ENCODE data around the gene TMEM196. TPM values are rescaled to one million over a fixed set of nuclear protein-coding genes. Genes with fewer than 3 reads are reported as not detected.

The TMEM196 gene
- total RNA-seq, 4 donors from 2014 or later: 1.0 TPM; not detected in 3

- no peak for TF ChIP-seq POLR2A (IDR thresholded peaks at IDR 0.05)
- no peak for TF ChIP-seq CTCF (IDR thresholded peaks at IDR 0.05)
- no peak for DNase-seq
- Histone ChIP-seq H3K4me3 (no peak overlapping the region), H3K36me3 (no peaks in the 10 kb centered on the region), H3K27me3 (no peaks in the 10 kb centered on the region), H3K27ac (no peak overlapping the region), H3K4me1 (no peaks in the 10 kb centered on the region), H3K9me3 (no peaks in the 10 kb centered on the region)
- intact Hi-C loops (cut with DNase I; ENCODE audit: low total_unique reads): no loop called here
Observed at GRCh38 chr7:19681596-19681995, 91.8 kb downstream of the TMEM196 start.

DNA sequence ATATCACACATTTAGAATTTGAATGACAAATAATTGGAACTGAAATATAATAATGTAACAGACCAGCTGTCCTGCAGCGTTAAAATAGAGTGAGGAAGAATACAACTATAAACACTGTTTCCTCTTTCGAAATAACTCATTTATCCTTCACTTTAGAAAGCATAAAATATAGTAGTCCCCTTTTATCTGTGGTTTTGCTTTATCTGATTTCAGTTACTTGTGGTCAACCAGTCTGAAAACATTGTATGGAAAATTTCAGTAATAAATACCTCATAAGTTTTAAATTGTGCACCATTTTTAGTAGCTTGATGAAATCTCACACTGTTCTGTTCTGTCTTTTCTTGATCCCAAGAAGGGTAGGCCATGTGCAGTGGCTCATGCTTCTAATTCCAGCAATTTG lies 96.2 kb downstream of the TMEM196 start:
- H3K4me1 ChIP-seq: no peaks in the 10 kb centered on the region
- no peaks in the 10 kb centered on the region for H3K27me3 ChIP-seq
- no peaks in the 10 kb centered on the region for H3K36me3 ChIP-seq
- DNase-seq: no peak
- no peaks in the 10 kb centered on the region for H3K9me3 ChIP-seq
- no peak overlapping the region for H3K4me3 ChIP-seq
- H3K27ac ChIP-seq: no peak overlapping the region
- TF ChIP-seq CTCF (IDR thresholded peaks at IDR 0.05): no peak
- TF ChIP-seq POLR2A (IDR thresholded peaks at IDR 0.05): no peak
- intact Hi-C loops (cut with DNase I; ENCODE audit: low total_unique reads): no loop called here

DNA sequence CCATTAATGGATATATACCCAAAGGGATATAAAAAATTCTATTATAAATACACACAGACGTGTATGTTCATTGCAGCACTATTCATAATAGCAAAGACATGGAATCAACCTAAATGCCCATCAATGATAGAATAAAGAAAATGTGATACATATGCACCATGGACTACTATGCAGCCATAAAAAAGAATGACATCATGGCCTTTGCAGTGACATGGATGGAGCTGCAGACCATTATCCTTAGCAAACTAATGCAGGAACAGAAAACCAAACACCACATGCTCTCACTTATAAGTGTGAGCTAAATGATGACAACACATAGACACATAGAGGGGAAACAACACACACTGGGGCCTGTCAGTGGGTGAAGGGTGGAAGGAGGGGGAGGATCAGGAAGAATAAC lies 97.6 kb downstream of the TMEM196 start:
- Histone ChIP-seq H3K4me3 (no peak overlapping the region), H3K27me3 (no peaks in the 10 kb centered on the region), H3K27ac (no peak overlapping the region), H3K36me3 (no peaks in the 10 kb centered on the region), H3K4me1 (no peaks in the 10 kb centered on the region), H3K9me3 (no peaks in the 10 kb centered on the region)
- DNase-seq: no peak
- TF ChIP-seq POLR2A (IDR thresholded peaks at IDR 0.05) (no peak), CTCF (IDR thresholded peaks at IDR 0.05) (no peak)
- intact Hi-C loops (cut with DNase I; ENCODE audit: low total_unique reads): no loop called here

DNA sequence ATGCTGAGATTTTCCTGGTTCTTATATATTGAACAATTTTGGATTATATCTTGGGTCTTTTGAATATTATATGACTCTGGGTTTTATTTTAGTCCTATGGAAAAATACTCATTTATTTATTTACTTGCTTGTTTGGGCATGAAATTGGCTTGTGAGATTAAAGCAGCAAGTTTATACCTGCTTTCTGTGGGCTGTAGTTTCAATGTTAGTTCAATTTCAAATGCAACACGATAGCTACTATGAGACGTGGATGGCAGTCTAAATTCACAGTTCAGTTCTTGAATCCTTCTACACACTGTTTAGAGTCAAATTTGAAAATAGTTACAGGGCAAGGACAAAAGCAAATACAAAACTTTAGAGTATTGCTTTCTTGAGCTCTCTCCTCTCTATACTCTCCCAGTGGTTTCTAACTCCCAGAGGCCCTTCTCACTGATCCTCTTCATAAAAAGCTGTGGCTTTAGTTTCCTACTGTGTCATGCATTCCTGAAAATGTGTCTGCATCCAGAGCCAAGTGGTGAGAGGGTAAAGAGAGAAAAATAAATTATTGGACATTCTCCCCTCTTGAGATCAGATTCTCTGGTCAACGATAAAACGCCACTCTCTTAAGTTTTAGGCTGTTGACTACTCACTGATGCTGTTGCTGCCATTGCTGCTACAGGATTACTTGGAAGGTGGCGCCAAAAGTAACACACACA lies 99.0 kb downstream of the TMEM196 start:
- Histone ChIP-seq H3K4me1 (no peaks in the 10 kb centered on the region), H3K27me3 (no peaks in the 10 kb centered on the region), H3K27ac (no peak overlapping the region), H3K36me3 (no peaks in the 10 kb centered on the region), H3K9me3 (no peaks in the 10 kb centered on the region), H3K4me3 (no peak overlapping the region)
- intact Hi-C loops (cut with DNase I; ENCODE audit: low total_unique reads): no loop called here
- TF ChIP-seq POLR2A (IDR thresholded peaks at IDR 0.05) (no peak), CTCF (IDR thresholded peaks at IDR 0.05) (no peak)
- DNase-seq: no peak

DNA sequence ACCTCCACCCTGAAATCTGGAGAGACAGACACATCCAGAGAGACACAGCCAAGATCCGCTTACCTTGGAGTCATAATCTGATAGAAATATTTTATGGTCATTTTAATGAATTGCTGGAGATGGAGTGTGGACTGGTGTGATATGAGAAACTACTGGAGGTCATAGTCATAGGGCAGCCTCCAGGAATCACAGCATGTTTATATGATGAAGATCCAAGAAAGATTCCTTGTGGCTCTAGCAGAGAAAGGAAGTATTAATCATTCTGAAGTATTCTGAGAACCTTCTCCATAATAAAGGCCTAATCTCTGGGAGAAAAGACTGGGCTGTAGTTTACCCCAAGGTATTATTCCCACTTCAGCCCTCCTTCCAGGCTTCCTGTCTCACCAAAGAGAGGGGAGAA lies 102.6 kb downstream of the TMEM196 start:
- no peaks in the 10 kb centered on the region for H3K27me3 ChIP-seq
- intact Hi-C loops (cut with DNase I; ENCODE audit: low total_unique reads): no loop called here
- TF ChIP-seq CTCF (IDR thresholded peaks at IDR 0.05) (no peak), POLR2A (IDR thresholded peaks at IDR 0.05) (no peak)

More for the DNA sequence above, 102.6 kb downstream of the TMEM196 start:
- Histone ChIP-seq H3K27ac (no peak overlapping the region), H3K36me3 (no peaks in the 10 kb centered on the region), H3K4me1 (no peaks in the 10 kb centered on the region), H3K9me3 (no peaks in the 10 kb centered on the region), H3K4me3 (no peak overlapping the region)
- DNase-seq: no peak

Small RNAs within 50 kb of the gene (microRNA-seq; reads per million reads assigned to microRNA genes)
- not detected for gene MIR3146 (ENCODE audit: borderline microRNAs expressed, borderline replicate concordance)

Small RNAs within 50 kb of the gene (small RNA-seq; reads per million reads assigned to genes)
- not detected for gene MIR3146

Other genes with a start within 250 kb of the TMEM196 start
- gene POLR1F, start 64.6 kb downstream of the TMEM196 start, total RNA-seq: 10 to 100 TPM in 2 of 4 donors, 1 to 10 TPM in 2; 5.6 to 30.8 (median 12.1) TPM